Esophagus muscularis mucosa (tissue), 3 donors: ENCODE measurements around the gene BAD.
A peak's percentile ranks its signal among the peaks of the same experiment; 100 is the strongest.

Experiments used
- POLR2AphosphoS5 ChIP-seq, 2 donors: sonication (generic); formaldehyde crosslinking; IDR thresholded peaks; one replicate each; pipeline ENCODE4 v1.6.1; 2017; ENCODE audit warnings: antibody characterized with exemption in 2 of 2
- TF ChIP-seq, protein P1 (sequence below), 3 experiments: fragments of 200-600 bp in 2 of 3; fragments of 450-650 bp in 1 of 3; sonication (generic) in 2 of 3; IDR thresholded peaks; one replicate each; pipeline ENCODE4 v1.5.1; 2017 to 2019; ENCODE audit warnings: antibody characterized with exemption in 3 of 3, mild to moderate bottlenecking in 2 of 3, moderate library complexity in 1 of 3

DNA sequence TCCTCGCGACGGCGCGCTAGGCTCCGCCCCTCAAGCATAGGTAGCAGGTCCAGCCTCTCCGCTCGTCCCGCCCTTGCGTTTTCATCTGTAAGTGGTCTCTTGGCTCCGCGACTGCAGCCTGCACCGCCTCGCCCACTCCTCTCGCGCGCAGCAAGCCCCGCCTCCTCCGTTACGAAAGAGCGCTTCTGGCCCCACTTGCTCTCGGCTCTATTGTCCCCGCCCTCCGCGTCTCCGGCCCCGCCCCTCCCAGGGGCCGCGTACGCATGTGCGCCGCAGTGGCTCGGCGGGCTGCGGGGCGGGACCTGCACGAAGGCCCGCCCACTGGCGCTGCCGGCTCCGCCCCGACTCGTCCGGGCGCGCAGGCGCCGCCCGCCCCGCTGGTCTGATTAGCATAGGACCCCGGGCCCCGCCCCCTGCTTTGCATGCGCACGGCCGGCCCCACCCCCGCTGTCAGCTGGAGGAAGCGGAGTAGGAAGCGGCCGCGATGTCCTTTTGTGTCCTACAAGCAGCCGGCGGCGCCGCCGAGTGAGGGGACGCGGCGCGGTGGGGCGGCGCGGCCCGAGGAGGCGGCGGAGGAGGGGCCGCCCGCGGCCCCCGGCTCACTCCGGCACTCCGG, 20.7 kb upstream of the BAD start, which contains the start of gene ESRRA:
- TF ChIP-seq, protein P1, sequence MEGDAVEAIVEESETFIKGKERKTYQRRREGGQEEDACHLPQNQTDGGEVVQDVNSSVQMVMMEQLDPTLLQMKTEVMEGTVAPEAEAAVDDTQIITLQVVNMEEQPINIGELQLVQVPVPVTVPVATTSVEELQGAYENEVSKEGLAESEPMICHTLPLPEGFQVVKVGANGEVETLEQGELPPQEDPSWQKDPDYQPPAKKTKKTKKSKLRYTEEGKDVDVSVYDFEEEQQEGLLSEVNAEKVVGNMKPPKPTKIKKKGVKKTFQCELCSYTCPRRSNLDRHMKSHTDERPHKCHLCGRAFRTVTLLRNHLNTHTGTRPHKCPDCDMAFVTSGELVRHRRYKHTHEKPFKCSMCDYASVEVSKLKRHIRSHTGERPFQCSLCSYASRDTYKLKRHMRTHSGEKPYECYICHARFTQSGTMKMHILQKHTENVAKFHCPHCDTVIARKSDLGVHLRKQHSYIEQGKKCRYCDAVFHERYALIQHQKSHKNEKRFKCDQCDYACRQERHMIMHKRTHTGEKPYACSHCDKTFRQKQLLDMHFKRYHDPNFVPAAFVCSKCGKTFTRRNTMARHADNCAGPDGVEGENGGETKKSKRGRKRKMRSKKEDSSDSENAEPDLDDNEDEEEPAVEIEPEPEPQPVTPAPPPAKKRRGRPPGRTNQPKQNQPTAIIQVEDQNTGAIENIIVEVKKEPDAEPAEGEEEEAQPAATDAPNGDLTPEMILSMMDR (IDR thresholded peaks at IDR 0.05), result peak in 1 of 3 experiments; percentile 18
- peak; percentile 88 to 89 for TF ChIP-seq POLR2AphosphoS5 (IDR thresholded peaks at IDR 0.05)
